GM19099 (cell line): ENCODE data around the gene CMAS.

Experiments used
- POLR2A ChIP-seq: IDR thresholded peaks from 3 replicates; pipeline ENCODE4 v1.6.1; 2011; ENCODE audit warnings: low read depth; ENCODE audit not compliant: insufficient read length; ENCODE audit errors: extremely low read depth

The CMAS gene

DNA sequence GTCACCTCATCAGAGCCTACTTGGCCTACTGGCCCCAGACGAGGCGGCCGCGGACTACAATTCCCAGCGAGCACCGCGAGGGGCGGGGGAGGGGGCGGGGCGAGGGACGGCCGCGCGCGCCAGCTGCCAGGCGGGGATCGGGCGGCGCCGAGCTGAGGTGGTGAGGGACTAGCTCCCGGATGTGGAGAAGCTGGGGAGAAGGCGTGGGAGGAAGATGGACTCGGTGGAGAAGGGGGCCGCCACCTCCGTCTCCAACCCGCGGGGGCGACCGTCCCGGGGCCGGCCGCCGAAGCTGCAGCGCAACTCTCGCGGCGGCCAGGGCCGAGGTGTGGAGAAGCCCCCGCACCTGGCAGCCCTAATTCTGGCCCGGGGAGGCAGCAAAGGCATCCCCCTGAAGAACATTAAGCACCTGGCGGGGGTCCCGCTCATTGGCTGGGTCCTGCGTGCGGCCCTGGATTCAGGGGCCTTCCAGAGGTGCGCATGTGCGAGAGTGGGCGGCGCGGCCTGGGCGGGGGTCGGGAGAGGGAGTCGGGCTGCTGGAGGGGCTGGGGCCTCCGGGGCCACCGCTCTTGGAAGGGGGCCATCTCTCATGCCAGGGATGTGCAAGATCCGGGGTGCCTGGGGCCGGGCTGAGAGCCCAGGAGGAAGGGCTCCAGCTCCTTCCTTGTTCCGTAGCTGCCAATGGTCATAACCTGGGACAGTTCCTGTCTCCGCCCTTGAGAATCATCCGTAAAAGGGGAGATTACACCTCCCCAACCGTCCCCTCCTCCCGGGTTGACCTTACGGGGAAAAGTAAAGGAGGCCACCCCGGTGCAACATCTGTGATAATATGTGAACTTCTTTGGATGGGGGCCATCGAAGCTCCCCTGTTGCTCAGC is at the start of gene CMAS:
TSS of gene CMAS (plus strand) at position 129 of the 878 bp plus-strand sequence. CDS start at position 215, 86 bp downstream.
- TF ChIP-seq POLR2A, result peak; percentile 74

DNA sequence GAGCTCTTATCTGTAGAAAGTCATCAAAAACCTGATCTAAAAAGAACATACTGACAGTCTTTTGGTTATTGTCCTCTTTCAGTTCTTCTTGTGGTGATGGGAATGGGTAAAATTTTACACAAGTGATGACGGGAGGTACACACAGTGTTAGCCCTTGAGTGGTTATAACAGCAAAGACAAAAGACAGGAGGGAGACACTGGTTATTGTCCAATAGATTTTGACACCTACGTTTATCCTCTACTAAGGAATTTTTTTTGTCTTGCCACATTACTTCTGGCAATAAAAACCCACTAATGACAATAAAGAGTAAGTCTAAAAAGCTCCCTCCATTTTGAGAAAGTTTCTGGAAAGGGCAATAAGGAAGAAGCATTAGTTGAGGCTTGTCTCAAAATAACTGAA is 47.7 kb upstream of the CMAS start:
- no peak for TF ChIP-seq POLR2A

DNA sequence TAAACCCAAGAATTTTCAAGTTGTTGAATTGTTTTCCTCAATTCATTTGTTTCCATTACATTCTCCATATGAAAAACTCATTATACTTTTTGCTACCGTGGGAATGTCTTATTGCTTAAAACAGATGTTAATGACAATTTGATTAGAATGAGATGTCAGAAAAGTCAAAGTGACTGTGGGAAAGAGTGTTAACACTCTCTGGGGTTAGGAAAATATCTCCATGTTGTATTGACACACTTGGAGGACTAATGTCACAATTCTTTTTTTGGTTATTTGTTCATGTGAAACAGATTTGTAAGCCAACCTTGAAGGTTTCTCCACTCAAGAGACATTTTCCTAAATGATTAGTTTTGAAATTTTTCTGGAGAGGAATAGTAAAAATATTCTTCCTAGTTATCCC is 47.2 kb upstream of the CMAS start:
- no peak for TF ChIP-seq POLR2A

DNA sequence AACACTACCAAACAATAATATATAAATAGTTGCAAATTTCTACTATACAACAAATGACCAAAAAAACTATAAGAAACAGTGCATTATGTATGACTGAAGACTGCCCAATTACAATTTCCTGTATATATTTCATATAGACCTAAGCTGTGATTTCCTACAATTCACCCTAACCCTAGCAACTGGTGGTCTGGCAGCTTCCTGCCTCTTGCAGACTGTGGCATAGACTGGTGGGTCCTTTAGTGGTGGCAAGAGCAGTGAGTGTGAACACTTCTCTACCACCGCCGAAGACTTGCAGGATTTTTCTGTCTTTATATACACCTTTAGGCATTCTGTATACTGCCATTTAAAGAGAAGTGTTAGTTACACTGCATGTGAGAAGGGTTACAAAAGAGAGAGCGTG is 43.6 kb upstream of the CMAS start:
- TF ChIP-seq POLR2A, result no peak

DNA sequence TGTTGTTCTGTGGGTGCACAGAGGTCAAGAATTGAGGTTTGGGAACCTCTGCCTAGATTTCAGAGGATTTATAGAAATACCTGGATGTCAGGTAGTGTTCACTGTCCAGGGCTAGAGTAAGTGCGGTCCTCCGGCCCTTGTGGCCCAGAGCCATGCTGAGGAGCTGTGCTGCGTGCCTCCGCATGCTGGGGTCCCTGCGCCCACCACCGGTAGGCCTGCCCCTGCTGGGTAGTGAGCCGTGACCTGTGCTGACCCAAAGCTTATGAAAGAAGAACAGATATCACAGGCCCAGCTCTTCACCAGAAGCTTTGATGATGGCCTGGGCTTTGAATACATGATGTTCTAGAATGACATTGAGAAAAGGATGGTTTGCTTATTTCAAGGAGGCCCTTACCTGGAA is 37.8 kb upstream of the CMAS start:
- no peak for TF ChIP-seq POLR2A

DNA sequence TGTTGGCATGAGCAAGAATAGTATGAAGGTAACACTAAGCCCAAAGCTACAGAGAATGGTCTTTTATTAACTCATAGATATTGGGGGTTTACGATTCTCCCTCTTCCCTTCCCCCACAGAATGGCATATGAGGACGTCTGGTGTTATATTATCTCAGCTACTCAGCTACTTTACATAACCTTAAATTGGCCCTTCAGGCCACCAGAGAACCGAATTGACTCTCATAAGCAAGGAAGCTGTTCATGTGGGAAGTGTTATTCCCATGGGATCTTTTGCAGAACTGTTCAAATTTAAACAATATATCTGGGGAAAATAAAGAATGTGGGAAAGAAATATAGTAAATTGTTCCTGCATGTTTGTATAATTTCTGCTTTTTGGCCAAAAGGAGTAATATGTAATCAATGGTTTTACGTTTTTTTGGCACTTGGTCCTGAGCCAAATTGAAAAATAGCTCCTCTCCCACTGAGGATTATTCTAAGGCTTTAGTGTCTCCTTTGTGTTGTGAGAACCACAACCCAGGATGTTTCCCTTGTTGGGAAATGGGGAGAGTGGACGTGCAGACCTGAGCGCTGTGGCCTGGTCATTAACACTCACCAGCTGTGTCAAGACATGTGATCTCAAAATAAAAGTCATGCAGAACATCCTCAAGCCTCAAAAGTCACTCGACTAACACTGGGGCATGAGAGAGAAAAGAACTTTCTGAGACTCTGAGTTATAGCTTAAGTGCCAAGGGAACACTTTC is 31.8 kb upstream of the CMAS start:
- no peak for TF ChIP-seq POLR2A

DNA sequence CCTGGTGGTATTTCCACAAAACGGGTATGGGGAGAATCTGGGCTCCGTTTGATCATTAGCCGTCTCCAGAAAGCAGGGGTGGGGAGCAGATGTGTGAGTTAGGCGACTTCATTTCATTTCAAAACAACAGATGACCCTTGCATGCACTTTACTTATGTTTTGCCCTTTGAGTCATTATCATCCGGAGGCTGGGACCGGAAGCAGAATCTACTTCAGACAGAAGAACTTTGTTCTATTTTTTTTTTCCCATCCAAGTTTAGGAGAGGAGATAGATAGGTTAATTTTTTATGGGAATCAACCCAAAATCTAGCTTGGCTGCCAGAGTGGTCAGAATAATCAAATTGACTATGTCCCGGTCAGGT is 31.3 kb upstream of the CMAS start:
- TF ChIP-seq POLR2A, result no peak

DNA sequence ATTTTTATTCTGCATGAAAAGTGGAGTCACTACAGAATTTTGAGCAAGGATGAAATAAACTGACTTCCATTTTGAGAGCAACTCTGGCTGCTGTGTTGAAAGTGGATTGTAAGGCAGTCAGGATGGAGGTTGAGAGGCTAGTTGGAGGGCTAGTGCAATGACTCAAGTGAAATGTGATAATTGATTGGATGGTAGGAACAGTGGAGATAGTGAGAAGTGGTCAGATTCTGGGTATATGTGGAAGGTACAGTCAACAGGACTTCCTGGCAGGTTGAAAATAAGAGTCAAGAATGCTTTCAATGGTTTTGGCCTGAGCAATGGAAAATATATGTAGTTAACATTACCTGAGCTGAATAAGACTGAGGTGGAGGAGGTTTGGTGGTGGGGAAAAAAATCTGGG is 29.0 kb upstream of the CMAS start:
- no peak for TF ChIP-seq POLR2A

DNA sequence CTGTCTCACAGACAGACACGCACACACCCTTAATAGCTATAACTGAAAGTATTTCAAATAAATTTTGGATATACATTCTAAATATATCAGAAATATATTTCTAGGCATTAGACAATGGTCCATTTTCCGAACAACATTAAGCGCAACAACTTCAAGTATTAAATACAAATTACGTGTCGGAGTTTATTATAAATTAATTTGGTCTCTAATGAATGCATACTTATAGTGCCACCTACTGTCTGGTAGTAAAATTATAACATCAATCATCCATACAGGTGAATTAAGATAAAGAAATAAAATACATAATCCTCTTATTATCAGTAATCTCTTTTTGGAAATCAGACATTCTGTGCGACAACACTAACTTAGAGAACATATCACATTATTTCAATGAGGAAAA is 27.2 kb upstream of the CMAS start:
- TF ChIP-seq POLR2A, result no peak

DNA sequence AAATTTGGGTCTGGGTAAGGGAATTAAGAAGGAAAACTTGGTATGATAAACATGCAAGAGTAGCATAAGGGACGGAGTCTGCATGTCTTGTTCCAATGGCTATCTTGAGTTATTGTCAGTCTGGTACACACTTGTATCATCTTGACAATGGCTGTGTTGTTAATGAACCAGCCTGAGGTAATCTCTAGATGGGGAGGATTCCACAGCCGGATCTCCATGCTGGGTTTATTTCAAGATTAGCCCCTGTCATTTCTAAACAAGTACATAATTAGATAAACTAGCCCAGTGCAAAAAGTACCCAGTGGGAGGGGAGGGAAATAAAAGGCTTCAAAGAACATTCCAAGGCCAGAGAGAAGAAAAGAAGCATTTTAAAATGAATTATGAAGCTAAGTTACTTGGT is 16.5 kb upstream of the CMAS start:
- TF ChIP-seq POLR2A, result no peak

DNA sequence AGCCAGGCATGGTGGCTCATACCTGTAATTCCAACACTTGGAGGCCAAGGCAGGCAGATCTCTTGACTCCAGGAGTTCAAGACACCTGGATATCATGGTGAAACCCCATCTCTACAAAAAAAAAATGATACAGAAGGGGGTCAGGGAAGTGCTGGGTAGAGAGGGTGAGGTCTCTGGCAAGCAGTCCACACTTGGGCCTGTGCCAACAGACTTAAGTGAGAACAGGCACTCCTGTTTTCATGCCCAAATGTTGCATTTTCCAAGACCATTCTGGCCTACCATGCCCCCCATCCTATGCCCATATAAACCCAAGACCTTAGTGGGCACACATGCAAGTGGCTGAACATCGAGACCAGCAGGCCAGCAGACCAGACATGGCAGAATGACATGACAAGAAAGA is 16.0 kb upstream of the CMAS start:
- TF ChIP-seq POLR2A, result no peak

DNA sequence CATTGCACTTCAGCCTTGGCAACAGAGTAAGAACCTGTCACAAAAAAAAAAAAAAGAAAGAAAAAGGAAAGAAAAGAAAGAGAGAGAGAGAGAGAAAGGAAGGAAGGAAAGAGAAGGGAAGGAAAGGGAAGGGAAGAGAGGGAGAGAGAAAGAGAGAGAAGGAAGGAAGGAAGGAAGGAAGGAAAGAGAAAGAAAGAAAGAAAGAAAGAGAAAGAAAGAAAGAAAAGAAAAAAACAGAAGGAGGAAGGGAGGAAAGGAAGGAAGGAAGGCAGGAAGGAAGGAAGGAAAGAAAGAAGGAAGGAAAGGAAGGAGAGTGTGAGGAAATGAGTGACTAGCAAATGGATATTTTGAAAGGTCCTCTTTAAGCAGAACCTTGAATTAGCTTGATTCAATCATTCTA is 13.3 kb upstream of the CMAS start:
- no peak for TF ChIP-seq POLR2A

DNA sequence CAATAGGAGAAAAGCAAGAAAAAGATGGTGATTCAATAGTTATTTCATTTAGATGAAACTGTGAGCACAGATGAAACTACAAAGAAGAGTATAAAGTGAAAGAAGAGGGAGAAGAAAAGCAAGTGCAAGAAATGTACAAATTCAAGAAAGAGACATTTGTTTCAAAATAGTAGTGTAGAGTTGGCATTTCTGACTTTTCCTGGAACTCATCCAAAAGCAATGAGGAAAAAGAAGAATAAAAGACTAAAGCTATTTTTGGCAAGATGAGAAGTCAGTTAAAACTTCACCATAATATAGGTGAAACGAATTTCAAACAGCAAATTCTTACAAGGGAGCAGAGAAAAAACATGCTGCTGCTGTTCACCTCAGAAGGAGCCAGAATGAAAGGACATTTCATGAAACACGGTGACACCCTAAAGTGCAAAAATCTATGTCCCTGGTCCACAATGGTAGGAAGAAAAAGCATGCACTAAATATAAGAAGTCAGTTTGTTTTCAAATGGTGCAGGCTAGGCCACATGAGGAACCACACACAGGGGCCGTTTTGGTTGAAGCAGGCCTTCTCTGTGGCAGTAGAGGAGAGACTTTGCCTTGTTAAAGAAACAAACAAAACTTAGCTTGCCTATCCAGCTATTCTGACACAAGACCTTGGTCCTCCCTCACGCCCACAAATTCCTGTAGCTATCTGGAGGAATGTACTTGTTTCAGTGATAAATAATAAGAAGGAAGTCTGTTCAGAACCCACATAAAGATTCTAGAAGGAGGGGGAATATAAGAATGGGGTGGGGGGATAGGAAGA is 11.1 kb upstream of the CMAS start:
- TF ChIP-seq POLR2A, result no peak

DNA sequence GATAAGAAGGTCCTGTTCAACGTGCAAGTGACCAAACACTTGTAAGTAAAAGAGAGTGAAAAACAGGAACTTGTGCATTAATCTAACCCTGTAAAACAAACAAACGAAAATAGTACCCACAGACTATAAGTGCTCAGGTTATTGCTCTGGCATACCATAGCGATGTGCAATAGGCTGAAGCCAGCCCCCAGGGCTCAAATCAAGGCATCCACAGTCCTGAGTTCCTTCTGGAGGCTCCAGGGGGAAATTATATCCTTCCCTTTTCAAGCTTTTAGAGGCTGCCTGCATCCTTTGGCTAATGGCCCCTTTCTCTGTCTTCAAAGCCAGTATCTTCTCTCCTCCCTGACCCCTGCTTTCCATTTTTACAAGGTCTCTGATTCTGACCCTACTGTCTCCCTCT is 8.1 kb upstream of the CMAS start:
- TF ChIP-seq POLR2A, result no peak

DNA sequence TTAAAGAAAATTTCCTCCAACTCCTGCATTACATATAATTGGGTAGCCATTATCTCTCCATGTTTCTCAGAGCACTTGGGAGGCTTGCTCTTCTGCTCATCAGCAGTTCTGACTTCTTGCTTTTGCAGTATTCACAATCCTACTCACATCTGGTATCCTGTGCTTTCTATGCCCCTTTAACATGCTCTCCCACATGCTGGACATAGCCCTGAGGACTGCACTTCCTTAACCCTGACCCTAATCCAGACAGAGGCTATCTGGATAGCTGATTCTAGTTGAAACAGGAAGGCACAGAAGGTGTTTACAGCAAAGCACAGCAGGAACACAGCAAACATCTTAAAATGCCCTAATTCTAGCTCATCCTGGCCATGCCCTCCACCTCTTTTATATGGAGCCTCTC is 7.3 kb upstream of the CMAS start:
- no peak for TF ChIP-seq POLR2A

DNA sequence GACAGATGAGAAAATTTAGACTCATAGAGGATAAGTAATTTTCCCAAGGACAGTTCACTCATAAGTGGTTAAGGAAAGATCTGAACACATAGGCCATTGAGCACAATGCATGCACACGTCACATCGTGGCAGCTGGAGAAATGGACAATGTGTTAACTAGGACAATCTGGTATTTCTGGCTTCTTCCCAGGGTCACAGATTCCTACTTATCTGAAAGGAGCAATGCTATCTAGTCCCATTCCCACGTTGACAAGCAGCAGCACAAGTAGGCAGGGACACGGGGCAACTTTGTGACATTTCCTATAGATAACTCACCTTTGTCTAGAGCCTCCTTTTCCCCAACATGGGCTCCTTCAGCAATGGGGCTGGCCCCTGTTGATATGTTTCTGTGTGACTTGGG is 6.7 kb upstream of the CMAS start:
- TF ChIP-seq POLR2A, result no peak

DNA sequence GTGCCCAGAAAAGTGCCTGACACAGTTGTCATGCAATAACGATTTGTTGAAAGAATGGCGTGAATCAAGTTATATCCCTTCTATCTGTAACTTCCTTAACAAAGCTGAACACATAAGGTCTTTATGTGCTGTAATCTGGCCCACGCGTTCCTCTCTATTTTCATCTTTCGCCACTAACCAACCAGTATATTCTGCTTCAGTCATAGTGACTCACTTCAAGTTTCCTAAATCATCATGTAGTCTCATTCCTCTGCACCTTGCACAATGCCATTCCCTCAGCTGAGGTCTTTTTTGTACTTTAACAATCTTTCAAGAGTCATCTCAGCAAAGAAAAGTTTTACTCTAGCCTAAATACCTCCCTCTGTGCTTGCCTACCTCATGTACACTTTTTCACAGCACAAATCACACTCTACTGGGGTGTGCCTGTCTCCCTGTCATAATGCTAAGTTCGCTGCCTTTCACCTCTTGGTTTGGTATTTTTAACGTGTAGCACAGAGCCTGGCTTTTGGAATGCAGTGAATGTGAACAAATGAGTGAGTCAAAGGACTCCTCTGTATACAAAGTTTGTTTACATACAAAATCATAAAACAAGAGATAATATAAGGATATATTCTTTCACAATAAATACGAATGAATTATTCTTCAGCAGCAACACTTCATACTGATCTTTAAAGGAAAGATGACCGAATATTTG is 2.9 kb upstream of the CMAS start:
- TF ChIP-seq POLR2A, result no peak
